Measurements from ENCODE around the gene ASB6.
"Not testable (repeated sequence)": the region's sequence is repeated elsewhere in the genome, so short reads cannot be mapped to it uniquely, and the experiment has no call there.

The ASB6 gene

GRCh38 chr9:129666575-129666974 lies 24.6 kb upstream of the ASB6 start:
- no peak for DNase-seq

- no peak for DNase-seq
Measured at GRCh38 chr9:129665814-129666520, 24.0 kb upstream of the ASB6 start.

GRCh38 chr9:129665389-129665775 lies 23.4 kb upstream of the ASB6 start, which contains the start of gene PRRX2:
Gene PRRX2, plus strand, starts transcription at chr9:129665647. Its CDS starts 221 bp downstream, at chr9:129665868.
- peak in 1 of 5 experiments; percentile 33 for DNase-seq

- DNase-seq: no peak
Measured at GRCh38 chr9:129664746-129665388, 22.9 kb upstream of the ASB6 start.

GRCh38 chr9:129662239-129662638 lies 20.3 kb upstream of the ASB6 start:
- DNase-seq: not testable (repeated sequence)

GRCh38 chr9:129661029-129661428 lies 19.1 kb upstream of the ASB6 start:
- DNase-seq: no peak

- DNase-seq: no peak
Measured at GRCh38 chr9:129656795-129657390, 14.9 kb upstream of the ASB6 start.

GRCh38 chr9:129655696-129656095 lies 13.7 kb upstream of the ASB6 start:
- DNase-seq: no peak

- no peak for DNase-seq
Measured at GRCh38 chr9:129655154-129655553, 13.2 kb upstream of the ASB6 start.

- no peak for DNase-seq
Measured at GRCh38 chr9:129654554-129655040, 12.6 kb upstream of the ASB6 start.

- no peak for DNase-seq
Measured at GRCh38 chr9:129653823-129654553, 12.0 kb upstream of the ASB6 start.

- no peak for DNase-seq
Measured at GRCh38 chr9:129650680-129651235, 8.8 kb upstream of the ASB6 start.

- no peak for DNase-seq
Measured at GRCh38 chr9:129649726-129650679, 8.1 kb upstream of the ASB6 start.

GRCh38 chr9:129648764-129649115 lies 6.8 kb upstream of the ASB6 start:
- no peak for DNase-seq

GRCh38 chr9:129648092-129648763 lies 6.3 kb upstream of the ASB6 start:
- DNase-seq: no peak

- no peak for DNase-seq
Measured at GRCh38 chr9:129647635-129648034, 5.7 kb upstream of the ASB6 start.

- DNase-seq: no peak
Measured at GRCh38 chr9:129646654-129647053, 4.7 kb upstream of the ASB6 start.

GRCh38 chr9:129646252-129646651 lies 4.3 kb upstream of the ASB6 start:
- no peak for DNase-seq

GRCh38 chr9:129644902-129645301 lies 3.0 kb upstream of the ASB6 start:
- DNase-seq: no peak

GRCh38 chr9:129644365-129644764 lies 2.4 kb upstream of the ASB6 start:
- DNase-seq: no peak

- DNase-seq: no peak
Measured at GRCh38 chr9:129643706-129644105, 1.8 kb upstream of the ASB6 start.
